Stimulated activated CD4-positive, alpha-beta T cell treated with anti-CD3 and anti-CD28 coated beads, TNF-alpha, amount 100 ng/mL, for 48 hours (primary cell): ENCODE data around the gene SLC39A7.
A peak's percentile ranks its signal among the peaks of the same experiment; 100 is the strongest.
"Not testable (repeated sequence)": the region's sequence is repeated elsewhere in the genome, so short reads cannot be mapped to it uniquely, and the experiment has no call there.

ENCODE experiments used
- DNase-seq, 3 donors: peaks; one replicate each; pipeline ENCODE4 v3.0.0-alpha.2; 2020; ENCODE audit warnings: low read depth in 3 of 3

SLC39A7 gene

DNA sequence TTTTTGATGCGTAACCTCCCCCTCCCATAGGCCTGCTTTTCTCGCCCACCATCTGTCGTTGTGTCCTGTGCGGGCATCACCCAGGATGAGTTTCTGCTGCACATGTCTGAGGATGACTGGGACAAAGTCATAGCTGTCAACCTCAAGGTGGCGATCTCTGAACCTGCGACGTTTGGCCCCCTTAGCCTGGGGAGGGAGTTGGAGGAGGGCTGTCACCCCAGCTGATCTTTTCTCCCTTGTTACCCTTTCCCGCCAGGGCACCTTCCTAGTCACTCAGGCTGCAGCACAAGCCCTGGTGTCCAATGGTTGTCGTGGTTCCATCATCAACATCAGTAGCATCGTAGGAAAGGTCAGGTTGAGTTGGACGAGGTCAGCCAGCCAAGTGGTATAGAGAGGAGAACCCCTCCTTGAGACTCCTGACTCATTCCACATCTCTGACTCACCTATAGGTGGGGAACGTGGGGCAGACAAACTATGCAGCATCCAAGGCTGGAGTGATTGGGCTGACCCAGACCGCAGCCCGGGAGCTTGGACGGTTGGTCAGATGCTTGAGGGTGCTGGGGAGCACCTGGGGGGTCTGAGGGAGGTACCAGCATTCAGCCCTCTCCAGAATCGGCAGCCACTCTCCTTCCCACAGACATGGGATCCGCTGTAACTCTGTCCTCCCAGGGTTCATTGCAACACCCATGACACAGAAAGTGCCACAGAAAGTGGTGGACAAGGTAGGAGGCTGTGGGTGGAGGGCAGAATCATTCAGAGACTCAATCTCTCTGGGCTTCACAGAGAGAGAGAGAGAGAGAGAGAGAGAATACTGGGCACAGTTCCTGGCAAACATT is 4.7 kb downstream of the SLC39A7 start:
- peak in 2 of 3 donors; percentile 39 to 57 for DNase-seq

DNA sequence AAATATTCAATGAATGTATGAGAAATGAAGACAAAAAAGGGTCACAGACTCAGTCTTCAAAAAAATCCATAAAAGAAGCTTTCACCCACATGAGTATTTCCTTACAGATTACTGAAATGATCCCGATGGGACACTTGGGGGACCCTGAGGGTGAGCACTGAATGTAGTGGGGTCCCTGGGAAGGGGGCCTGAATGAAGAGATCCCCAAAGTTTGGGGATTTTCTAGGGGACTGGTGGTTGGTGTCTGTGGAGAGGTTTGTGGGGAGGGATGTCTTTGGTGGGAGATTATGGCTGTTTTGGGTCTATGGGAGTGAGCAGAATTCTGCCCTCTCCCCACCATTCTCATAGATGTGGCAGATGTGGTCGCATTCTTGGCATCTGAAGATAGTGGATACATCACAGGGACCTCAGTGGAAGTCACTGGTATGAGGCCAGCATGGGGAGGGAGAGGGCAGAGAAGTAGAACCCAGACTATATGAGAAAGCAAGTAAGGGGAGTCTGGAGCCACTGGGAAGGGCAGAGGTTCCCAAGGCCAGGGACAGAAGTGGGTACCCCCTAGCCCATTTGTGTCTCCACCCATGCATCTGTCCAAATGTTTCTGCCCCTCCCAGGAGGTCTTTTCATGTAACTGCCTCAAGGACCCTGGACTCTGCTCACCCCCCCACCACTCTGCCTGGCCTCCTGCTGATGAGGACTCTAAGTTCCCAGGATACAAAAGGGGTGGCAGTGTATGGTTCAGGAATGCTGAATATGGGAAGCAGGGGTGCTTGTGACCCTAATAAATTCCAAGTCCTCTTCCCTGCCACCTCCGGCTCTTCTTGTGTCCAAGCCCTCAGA is 5.6 kb downstream of the SLC39A7 start:
- no peak for DNase-seq

DNA sequence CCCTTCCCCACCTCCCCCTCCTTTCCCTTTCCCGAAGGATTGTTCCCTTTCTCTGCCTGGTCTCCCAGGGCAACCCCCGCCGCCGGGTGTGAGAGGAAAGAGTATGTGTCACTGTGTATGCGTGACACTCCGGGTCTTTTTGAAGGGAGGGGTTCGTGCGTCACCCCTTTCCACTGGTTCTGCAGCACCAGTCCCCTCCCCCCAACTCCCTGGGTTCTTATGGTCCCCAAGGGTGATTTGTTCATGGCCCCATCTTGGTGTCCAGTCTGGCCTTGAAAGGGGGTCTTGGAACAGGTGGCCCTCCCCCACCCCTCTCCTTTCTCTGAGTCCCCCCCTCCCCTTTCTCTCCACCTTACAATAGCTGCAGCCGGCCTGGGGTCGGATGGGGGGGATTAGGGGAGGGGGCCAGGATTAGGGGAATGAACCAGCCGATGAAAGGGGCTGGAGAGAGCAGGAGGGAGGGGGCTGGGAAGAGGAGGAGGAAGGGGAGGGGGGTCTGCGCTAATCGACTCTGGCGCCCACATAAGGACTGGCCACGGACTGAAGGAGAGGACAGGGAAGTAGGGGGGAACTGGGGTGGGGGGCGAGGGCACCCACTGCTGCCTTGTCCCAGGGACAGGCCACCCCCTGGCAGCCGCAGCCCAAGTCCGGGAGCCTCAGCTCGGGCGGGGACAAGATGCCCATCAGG is 6.3 kb downstream of the SLC39A7 start:
- no peak for DNase-seq

DNA sequence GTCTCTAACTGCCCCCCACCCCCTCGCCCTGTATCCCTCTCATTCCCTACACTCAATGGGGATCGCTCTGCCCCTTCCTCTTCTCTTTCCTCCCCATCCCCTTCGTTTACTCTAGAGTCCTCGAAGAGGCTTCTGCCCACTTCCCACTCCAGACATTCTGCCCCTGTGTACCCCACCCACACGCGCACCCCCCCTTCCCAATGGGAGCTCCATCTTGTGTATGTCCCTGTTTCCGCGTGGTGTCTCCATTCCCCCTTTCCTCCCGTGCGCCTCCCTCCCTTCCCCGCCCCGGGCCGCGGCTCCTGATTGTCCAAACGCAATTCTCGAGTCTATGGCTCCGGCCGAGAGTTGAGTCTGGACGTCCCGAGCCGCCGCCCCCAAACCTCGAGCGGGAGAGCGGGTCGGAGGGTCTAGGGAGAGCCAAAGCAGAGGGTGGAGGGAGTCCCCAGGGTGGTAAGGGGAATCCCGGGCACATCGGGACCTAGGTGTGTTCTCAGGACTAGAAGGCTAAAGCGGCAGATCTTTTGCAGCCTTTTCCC is 7.0 kb downstream of the SLC39A7 start:
- DNase-seq = no peak

DNA sequence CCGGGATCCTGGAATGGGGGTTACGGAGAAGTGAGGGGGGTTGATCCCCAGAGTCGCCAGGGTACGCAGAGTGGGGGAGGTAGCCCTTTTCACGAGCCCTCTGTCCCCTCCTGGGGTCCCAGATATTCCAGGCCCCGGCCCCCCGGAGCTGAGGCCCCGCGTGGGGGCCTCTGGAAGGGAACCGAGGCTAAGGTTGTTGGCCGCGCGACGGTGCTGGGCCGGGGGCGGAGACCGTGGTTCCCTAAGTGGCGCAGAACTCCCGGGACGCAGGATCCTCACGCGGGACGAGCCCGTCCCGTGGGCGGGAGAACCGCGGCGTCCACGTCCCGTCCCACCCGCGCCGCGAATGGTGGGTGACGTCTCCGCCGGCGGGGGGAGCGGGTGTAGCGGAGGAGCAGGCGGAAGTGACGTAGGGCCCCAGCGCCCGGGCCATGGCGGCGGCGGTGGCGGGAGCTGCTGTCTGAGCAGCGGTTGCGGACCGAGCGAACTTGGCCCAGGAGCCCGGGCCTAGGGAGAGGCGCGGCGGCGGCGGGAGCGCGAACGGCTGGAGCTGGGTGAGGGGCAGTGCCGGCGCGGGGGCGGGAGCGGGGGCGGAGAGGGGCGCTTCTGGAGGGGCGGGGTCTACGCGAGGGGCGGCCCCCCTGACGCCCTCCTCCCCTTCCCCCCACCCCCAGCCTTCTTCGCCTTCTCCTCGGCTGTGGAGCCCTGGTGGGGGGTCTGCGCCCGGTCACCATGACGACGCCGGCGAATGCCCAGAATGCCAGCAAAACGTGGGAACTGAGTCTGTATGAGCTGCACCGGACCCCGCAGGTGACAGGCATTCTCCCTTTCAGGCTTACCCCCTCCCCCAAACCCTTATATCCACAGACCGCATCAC is 7.7 kb downstream of the SLC39A7 start, which contains the start of gene RING1:
Gene RING1, plus strand, starts transcription at position 410 of the 877 bp plus-strand sequence. Its CDS starts 323 bp downstream, at position 733.
- DNase-seq = peak; percentile 68 to 87 (median 72)

DNA sequence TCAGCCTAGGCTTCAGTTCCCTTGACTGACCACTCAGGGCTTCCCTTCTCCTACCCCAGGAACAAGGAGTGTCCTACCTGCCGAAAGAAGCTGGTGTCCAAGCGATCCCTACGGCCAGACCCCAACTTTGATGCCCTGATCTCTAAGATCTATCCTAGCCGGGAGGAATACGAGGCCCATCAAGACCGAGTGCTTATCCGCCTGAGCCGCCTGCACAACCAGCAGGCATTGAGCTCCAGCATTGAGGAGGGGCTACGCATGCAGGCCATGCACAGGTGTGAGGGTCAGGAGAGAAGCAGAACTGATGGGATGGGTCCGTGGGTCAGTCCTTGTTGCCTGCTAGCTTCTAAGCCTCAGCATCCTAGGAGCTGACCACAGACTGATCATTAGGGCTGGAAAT is 9.2 kb downstream of the SLC39A7 start:
- DNase-seq = no peak

DNA sequence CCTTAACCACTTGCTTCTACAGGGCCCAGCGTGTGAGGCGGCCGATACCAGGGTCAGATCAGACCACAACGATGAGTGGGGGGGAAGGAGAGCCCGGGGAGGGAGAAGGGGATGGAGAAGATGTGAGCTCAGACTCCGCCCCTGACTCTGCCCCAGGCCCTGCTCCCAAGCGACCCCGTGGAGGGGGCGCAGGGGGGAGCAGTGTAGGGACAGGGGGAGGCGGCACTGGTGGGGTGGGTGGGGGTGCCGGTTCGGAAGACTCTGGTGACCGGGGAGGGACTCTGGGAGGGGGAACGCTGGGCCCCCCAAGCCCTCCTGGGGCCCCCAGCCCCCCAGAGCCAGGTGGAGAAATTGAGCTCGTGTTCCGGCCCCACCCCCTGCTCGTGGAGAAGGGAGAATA is 10.5 kb downstream of the SLC39A7 start:
- no peak for DNase-seq

DNA sequence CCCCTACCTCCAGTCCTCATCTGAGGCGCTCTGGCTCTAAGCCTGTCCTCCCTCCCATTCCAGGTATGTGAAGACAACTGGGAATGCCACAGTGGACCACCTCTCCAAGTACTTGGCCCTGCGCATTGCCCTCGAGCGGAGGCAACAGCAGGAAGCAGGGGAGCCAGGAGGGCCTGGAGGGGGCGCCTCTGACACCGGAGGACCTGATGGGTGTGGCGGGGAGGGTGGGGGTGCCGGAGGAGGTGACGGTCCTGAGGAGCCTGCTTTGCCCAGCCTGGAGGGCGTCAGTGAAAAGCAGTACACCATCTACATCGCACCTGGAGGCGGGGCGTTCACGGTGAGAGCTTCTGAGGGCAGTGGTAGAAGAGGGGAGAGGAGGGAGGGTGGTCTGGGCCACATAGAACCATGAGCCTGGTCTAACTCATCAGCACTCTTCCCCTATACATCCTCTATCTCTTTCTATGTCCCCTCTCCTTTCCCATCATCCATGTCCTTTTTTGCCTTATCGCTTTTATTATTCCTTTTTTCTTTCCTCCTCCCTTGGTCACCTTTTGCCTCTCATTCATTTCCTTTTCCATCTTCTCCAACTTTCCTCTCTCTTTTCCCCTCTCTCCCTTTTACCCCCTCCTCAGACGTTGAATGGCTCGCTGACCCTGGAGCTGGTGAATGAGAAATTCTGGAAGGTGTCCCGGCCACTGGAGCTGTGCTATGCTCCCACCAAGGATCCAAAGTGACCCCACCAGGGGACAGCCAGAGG is 11.2 kb downstream of the SLC39A7 start:
- no peak for DNase-seq

DNA sequence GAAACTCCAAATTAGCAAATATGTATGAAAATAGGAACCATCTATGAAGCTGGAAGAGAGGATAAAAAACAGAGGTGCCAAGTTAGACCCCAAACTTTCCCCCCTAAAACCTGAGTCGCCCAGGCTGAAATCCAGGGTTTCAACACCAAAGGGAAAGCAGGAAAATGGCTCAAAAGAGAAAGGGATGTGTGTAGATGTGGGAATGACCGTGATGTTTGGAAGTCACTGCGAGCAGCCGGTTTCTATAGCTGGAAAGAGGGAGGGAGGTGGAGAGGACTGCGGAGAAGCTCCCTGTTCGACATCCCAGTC is 12.1 kb downstream of the SLC39A7 start:
- no peak for DNase-seq

DNA sequence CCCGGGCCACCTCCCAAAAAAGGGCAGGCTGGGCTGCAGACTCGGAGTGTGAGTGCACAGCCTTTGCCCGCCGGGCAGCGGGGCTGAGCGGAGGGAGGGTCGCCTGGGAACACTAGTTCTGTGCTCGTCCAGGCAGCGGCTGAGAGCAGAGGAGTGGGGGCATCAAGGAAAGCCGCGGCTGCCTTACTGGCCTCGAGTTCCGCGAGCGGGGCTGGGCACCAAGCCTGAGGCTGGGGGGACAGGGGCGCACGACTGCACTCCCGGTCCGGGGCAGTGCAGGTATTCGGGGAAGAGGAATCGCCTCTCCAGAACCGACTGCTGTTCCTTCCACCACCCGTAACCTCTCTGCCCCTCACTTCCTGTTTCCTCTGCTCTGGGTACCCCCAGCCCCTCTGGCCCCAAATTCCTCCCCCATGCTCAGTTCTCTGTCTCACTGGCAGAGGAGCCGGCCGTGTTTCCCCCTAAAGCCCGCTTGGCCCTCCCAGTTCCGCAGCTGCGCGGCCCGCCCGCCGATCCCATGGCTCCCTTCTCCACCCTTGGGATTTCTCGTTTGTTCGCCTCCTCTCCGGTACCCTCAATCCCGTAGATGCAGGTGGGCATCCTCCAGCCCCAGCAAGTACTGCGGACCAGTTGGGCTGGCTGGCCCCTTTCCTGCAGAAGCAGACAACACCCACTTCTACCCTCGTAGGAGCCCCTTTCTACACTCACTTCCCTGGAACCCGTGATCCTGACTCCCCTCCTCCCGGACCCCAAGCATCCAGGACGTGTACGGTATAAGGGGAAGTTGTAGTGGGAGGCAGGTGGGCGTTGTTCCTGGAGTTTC is 12.7 kb downstream of the SLC39A7 start:
- no peak for DNase-seq

DNA sequence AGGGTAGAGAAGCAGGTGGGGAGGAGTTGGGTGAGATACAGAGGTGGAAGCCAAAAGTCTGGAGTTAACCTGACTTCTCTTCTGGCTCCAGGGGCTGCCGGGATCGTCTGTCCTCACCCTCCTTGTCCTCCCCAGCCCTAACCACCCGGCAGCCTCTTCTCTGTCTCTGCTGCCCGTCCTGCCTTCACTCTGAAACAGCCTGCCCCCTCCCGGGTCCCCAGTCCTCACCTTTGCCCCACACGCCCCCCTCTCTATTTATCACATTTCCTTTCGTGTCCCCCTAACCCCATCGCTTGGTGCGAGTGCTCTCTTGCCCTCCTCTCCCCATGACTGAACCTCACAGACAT is 13.3 kb downstream of the SLC39A7 start:
- DNase-seq = no peak

DNA sequence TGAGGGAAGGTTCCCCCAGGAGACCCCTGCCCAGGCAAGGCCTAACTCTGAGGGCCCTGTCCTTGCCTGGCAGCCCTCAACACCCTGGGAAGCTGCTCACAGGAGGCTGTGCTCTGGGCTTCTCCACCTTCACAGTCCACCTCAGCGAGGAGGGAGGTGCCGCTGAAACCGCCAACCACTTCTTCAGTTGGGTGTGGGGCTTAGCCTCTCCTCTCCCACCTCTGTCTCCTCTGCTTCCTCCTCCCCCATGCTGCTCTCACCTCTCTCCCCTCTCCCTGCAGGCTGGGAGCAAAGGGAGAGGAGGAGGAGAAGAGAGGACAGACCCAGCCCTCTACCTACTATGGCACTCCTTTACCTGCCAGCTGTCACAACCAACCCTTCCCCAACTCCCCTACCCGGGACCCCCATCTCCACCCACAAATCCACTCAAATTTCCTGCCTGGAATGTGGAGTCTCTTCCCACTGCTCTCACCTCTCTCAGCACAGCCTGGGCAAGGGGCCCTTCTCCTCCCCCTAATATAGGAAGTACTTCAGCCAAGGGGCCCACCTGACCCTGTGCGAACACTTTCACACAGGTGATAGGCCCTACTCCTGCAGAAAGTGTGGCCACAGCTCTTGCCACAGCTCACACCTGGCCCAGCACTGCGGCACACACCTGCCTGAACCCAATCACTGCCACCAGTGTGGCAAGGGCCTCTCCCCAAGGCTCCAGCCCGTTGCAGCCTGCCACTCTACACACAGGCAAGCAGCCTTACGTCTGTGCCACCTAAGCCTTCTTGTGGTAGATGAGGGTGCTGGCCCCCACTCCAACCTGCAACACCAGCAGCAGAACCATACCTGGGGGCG is 14.8 kb downstream of the SLC39A7 start:
- no peak for DNase-seq

DNA sequence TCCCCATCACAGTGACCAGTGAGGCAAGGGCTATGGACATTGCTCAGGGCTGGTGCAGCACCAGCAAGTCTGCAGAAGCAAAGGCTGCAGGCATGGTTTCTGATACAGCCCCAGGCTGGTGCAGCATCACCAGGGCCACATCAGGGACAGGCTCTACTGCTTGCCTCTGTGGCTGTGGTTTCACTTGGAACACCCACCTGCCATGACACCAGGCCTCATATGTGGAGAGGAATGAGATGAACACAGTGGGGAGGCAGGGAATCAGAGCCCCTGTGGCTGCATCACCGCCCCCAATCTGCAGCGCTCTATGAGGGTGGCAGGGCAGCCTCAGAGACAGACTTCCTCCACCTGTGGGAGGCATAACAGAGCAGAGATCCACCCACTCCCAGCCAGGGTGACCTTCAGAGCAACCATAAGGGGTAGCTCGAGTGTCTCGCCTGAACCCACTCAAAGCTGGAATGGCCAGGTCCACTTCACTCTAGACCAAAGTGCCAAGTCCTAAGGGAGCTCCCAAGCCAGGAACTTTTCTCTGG is 15.5 kb downstream of the SLC39A7 start:
- no peak for DNase-seq

DNA sequence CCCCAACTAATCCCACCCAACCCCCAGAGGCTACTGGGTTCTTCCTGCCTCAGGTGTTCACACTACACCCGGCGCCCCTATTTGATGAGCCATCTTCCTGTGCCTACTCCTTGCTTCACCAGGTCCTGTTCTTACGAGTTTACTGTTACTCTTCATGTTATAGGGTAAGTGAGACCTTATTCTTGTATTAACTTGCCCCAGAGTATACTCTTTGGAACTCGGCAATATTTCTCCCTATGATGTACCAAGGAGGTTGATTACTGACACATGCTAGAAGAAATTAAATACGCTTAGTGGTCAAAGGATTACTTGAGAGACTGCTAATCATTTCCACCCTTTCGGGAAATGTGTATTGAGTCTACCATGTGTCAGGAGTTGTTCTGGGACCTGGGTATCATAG is 16.6 kb downstream of the SLC39A7 start:
- no peak for DNase-seq

DNA sequence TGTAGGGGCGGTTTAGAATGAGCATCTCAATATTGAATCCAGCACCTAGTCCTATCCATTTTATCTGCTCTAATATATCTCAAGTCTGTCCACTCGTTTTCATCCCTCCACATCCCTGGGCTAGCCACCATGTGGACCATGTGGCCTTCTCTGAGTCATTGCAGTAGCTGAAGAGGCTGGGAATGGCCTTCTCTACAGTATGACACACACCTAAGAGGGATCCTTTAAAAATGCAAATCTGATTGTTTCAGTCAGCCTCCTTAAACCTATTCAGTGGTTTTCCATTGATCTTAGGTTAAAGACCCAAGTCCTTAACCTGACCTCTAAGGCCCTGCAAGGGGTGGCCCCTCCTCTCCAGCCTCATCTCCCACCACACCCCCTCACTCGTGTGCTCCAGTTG is 17.0 kb downstream of the SLC39A7 start:
- no peak for DNase-seq

DNA sequence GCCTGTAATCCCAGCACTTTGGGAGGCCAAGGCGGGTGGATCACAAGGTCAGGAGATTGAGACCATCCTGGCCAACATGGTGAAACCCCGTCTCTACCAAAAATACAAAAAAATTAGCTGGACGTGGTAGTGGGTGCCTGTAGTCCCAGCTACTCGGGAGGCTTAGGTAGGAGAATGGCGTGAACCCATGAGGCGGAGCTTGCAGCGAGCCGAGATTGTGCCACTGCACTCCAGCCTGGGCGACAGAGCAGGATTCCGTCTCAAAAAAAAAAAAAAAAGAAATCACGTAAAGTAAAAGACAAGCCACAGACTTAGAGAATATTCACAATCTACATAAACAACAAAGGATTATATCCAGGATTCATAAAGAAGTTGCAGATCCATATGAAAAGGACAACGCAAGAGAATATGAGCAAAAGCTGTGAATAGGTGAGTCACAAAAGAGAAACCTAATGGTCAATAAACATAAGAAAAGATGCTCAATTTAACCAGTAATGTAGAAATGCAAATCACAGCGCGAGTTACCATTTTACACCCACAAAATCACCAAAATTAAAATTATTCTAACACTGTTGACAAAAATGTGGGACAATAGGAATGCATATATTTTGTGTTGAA is 25.9 kb downstream of the SLC39A7 start:
- DNase-seq = not testable (repeated sequence)

DNA sequence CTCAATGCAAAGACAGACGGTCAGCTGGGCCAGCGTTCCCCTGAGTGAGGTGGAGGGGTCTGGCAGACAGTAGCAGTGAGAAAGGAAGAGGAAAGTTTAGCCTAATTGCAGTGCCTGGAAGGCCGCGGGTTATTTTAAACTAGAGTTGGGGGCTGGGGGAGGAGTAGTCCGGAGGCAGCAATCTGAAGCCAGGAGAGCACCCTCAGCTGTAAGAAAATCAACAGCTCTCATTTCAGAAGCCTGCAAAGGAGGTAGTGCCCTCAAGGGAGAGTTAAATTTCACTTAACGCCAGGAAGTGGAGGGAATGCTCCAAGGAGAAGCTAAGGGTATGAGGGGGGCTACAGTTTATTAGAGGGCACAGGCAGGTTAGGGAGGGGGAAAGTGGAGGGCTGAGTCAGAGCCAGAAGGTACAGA is 34.6 kb downstream of the SLC39A7 start:
- no peak for DNase-seq

DNA sequence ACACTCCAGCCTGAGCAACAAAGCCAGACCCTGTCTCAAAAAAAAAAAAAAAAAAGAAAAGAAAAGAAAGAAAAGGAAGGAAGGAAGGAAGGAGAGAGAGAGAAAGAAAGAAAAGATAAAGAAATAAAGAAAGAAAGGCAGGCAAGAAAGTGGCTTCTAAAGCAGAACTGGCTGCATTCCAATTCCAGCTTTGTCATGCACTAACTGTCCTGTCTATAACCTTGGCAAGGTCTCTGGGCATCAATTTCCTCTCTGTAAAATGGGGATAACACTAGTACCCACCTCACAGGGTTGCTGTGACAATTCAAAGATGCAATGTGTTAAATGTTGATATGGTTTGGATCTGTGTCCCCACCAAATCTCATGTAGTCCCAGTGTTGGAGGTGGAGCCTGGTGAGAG is 35.7 kb downstream of the SLC39A7 start:
- DNase-seq = no peak
